ENCODE data around the gene SYCP2L.
"Not testable (repeated sequence)": the region's sequence is repeated elsewhere in the genome, so short reads cannot be mapped to it uniquely, and the experiment has no call there.

SYCP2L gene

GRCh38 chr6:10886691-10887502 is at the start of gene SYCP2L:
TSS of gene SYCP2L (plus strand) at chr6:10887052. CDS start at chr6:10887127, 75 bp downstream.
- DNase-seq (ENCODE audit: low read depth in 3 of 3), result no peak

DNA sequence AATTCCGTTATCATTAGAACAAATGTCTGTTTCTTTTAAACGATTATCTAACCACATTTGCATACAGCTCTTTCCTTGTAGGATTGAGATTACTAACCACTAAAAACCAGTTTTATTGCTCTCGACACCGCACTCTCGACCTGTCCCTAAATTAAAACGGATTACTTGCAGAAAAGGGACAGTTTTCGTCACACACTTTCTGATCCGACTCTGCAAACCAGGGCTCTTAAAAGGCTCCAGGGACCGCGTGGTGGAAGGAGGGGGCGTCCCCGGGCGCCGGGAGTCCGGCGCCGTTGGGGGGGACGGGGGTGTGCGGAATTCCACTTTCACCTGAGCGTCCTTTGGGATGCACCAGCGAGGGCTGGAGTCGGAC is 49.2 kb upstream of the SYCP2L start:
- DNase-seq (ENCODE audit: low read depth in 3 of 3), result no peak

- peak; percentile 64 to 83 (median 76) for DNase-seq (ENCODE audit: low read depth in 3 of 3)
These were observed 48.7 kb upstream of the SYCP2L start, which contains the start of gene MAK for GRCh38 chr6:10837995-10838793. TSS of gene MAK (minus strand) at chr6:10838539. CDS start at chr6:10830648, 7,891 bp downstream.

- DNase-seq (ENCODE audit: low read depth in 3 of 3), result no peak
These were observed 48.0 kb upstream of the SYCP2L start for GRCh38 chr6:10838794-10839333.

GRCh38 chr6:10843554-10843953 is 43.3 kb upstream of the SYCP2L start:
- no peak for DNase-seq (ENCODE audit: low read depth in 3 of 3)

- DNase-seq (ENCODE audit: low read depth in 3 of 3), result no peak
These were observed 39.2 kb upstream of the SYCP2L start for GRCh38 chr6:10847684-10848083.

DNA sequence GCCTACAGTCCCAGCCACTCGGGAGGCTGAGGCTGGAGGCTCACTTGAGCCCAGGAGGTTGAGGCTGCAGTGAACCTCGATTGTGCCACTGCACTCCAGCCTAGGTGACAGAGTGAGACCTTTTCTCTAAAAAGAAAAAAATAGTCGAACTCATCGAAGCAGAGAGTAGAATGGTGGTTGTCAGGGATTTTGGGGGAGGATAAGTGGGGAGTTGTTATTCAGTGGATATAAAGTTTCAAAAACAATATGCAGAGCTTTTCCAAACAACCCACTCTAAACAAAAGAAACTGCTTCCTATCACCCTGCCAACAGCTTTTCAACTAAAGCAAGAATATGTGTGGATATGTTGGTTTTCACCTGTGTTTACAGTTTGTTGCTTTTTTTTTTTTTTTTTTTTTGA is 37.0 kb upstream of the SYCP2L start:
- DNase-seq (ENCODE audit: low read depth in 3 of 3), result no peak

- no peak for DNase-seq (ENCODE audit: low read depth in 3 of 3)
These were observed 36.1 kb upstream of the SYCP2L start for GRCh38 chr6:10850728-10851127.

- no peak for DNase-seq (ENCODE audit: low read depth in 3 of 3)
These were observed 34.4 kb upstream of the SYCP2L start for GRCh38 chr6:10852361-10852960.

- not testable (repeated sequence) for DNase-seq (ENCODE audit: low read depth in 3 of 3)
These were observed 33.0 kb upstream of the SYCP2L start for GRCh38 chr6:10853849-10854300.

DNA sequence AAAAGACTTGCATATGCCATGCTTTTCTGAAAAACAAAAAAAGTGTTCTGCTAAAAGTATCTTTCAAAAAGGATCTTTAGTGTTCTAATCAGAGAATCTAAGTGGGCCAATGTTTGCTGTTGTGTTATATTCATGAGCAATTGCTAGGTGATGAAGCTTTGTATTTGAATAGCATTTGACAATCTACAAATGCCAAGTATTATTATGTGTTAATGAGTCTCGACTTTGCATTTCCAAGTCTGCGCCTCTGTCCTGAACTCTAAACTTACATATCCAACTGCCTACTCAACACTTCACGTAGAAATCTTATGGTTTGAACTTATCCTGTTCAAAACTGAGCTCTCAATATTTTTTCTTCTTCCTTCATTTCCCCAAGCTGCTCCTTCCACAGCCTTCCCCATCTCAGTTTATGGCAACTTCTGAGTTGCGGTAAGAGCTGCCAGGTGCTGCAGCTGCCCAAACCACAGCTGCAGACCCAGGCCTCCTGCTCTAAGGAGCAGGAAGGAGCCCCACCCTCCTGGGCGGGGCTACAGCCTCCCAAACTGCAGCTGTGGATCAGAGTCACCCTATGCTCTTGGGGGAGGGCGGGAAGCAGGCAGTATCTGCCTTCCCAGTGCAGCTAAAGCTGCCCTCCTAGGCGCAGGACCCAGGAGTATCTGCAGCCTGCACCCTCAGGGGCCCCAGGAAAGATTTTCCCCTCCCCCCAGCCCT is 31.8 kb upstream of the SYCP2L start:
- DNase-seq (ENCODE audit: low read depth in 3 of 3), result no peak

DNA sequence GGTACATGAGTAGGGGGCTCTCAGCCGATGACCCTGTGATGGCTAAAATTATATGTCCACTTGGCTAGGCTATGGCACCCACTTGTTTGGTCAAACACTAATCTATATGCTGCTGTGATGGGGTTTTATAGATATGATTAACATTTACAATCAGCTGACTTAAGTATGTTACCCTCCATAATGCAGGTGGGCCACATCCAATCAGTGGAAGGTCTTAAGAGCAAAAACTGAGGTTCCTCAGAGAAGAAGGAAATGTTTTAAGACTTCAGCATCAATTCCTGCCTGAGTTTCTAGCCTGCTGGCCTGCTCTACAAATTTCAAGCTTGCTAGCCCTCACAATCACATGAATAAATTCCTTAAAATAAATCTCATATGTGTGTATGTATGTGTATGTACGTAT is 29.6 kb upstream of the SYCP2L start:
- DNase-seq (ENCODE audit: low read depth in 3 of 3), result no peak

- no peak for DNase-seq (ENCODE audit: low read depth in 3 of 3)
These were observed 25.8 kb upstream of the SYCP2L start for GRCh38 chr6:10861086-10861485.

DNA sequence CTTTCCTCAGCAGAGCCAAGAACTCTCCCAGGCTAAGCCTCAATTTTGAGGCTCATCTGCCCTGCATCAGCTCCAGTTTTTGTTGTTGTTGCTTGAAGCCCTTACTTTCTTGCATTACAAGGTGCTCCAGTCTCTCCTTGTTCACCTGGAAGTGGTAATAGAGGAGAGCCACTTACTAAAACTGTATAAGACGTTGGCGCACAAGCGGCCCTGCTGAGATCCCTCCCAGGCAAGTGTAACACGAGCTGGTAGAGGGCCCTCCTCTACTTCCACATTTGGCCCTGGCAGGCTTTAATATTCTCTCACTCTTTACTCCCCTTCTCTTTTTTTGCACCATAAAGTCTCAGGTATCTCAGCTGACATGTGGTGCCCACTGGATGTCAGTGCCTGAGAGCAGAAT is 24.5 kb upstream of the SYCP2L start:
- DNase-seq (ENCODE audit: low read depth in 3 of 3), result no peak

DNA sequence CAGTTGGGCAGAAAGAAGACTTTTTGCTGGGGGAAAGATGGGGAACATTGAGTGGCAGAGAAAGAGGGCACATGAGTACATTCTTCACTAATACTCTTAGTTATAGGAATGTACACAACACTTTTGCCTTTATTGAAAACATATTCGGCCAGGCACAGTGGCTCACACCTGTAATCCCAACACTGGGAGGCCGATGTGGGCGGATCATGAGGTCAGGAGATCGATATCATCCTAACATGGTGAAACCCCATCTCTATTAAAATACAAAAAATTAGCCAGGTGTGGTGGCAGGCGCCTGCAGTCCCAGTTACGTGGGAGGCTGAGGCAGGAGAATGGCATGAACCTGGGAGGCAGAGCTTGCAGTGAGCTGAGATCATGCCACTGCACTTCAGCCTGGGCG is 23.8 kb upstream of the SYCP2L start:
- not testable (repeated sequence) for DNase-seq (ENCODE audit: low read depth in 3 of 3)

GRCh38 chr6:10866709-10867108 is 20.1 kb upstream of the SYCP2L start:
- not testable (repeated sequence) for DNase-seq (ENCODE audit: low read depth in 3 of 3)

GRCh38 chr6:10867952-10868351 is 18.9 kb upstream of the SYCP2L start:
- no peak for DNase-seq (ENCODE audit: low read depth in 3 of 3)

DNA sequence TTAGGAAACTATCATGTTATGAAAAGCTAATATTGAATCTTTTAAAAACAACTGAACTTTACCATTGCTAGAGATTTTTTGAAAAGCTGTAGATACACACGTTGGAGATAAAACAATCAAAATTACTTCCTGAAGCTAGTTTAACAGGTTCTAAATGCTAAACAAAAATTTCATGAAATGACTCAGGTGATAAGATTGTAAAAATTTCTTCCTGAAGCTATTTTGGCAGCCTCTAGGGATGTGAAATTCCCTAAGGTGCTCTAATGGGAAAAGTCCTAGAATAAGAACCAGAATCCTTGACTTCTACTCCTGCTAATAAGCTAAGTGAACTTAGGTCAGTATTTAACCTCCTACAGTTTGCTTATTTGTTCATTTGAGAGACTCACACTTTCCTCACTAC is 13.5 kb upstream of the SYCP2L start:
- DNase-seq (ENCODE audit: low read depth in 3 of 3), result no peak

GRCh38 chr6:10874207-10874606 is 12.6 kb upstream of the SYCP2L start:
- no peak for DNase-seq (ENCODE audit: low read depth in 3 of 3)

DNA sequence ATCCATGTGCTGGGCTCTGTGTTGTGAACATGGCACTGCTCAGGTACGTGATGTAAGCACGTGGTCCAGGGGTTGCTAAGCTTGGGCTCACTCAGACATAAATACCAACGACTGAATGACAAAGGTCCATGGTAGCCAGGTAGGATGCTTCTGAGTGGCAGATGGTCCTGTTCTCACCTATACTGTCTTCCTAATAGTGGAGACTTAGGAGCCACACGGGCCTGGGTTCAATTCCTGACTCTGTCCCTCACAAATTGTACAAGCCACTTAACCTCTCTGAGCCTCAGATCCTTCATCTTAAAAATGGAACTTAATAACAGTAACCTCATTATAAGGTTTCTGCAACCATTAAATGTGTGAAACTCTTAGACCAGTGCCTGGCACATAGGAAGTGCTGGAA is 11.8 kb upstream of the SYCP2L start:
- DNase-seq (ENCODE audit: low read depth in 3 of 3), result no peak

GRCh38 chr6:10877012-10877411 is 9.8 kb upstream of the SYCP2L start:
- DNase-seq (ENCODE audit: low read depth in 3 of 3), result no peak
